Measurements from ENCODE around the gene RPUSD4.

RPUSD4 gene

DNA sequence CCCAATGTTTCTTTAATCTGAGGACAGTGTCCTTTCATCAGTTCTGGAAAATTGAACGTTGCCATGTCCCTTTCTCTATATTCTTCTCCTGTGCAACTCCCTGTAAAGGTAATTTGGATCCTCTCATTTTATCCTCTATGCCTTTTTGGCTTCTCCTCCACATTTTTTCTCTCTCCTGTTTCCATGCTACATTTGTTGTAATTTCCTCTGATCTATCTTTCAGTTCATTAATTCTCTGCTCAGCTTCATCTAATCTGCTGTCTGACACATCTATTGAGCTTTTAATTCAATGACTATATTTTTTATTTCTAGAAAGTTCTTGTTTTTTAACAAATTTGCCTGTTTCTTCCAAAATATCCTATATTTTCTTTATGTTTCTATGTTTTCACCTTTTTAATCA is 59.3 kb downstream of the RPUSD4 start:
- TF ChIP-seq ELF4 (IDR thresholded peaks at IDR 0.05) (no peak), SP1 (IDR thresholded peaks at IDR 0.05) (no peak), CTBP1 (IDR thresholded peaks at IDR 0.05; ENCODE audit: borderline replicate concordance) (no peak), BHLHE40 (IDR thresholded peaks at IDR 0.05; ENCODE audit: borderline replicate concordance) (no peak), TARDBP (IDR thresholded peaks at IDR 0.05) (no peak), ZNF384 (IDR thresholded peaks at IDR 0.05) (no peak), HDGF (IDR thresholded peaks at IDR 0.05; ENCODE audit: borderline replicate concordance) (no peak), SUZ12 (IDR thresholded peaks at IDR 0.05) (no peak), ARNT (IDR thresholded peaks at IDR 0.05) (no peak), NFRKB (IDR thresholded peaks at IDR 0.05) (no peak), FOXK2 (IDR thresholded peaks at IDR 0.05) (no peak), FOXA1 (IDR thresholded peaks at IDR 0.05) (no peak)
- TF ChIP-seq, protein P1, sequence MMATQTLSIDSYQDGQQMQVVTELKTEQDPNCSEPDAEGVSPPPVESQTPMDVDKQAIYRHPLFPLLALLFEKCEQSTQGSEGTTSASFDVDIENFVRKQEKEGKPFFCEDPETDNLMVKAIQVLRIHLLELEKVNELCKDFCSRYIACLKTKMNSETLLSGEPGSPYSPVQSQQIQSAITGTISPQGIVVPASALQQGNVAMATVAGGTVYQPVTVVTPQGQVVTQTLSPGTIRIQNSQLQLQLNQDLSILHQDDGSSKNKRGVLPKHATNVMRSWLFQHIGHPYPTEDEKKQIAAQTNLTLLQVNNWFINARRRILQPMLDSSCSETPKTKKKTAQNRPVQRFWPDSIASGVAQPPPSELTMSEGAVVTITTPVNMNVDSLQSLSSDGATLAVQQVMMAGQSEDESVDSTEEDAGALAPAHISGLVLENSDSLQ (IDR thresholded peaks at IDR 0.05), result no peak
- no peak for DNase-seq (ENCODE audit: extremely low spot score)
- ChIA-PET POLR2A (no interaction called here), CTCF (interaction anchor here (1.8 kb wide), 1 partner anchor 90 kb away, joined by 5 read pairs; no protein-coding TSS in a partner anchor)
